ENCODE data around the gene FAT2.

FAT2 gene, protein sequence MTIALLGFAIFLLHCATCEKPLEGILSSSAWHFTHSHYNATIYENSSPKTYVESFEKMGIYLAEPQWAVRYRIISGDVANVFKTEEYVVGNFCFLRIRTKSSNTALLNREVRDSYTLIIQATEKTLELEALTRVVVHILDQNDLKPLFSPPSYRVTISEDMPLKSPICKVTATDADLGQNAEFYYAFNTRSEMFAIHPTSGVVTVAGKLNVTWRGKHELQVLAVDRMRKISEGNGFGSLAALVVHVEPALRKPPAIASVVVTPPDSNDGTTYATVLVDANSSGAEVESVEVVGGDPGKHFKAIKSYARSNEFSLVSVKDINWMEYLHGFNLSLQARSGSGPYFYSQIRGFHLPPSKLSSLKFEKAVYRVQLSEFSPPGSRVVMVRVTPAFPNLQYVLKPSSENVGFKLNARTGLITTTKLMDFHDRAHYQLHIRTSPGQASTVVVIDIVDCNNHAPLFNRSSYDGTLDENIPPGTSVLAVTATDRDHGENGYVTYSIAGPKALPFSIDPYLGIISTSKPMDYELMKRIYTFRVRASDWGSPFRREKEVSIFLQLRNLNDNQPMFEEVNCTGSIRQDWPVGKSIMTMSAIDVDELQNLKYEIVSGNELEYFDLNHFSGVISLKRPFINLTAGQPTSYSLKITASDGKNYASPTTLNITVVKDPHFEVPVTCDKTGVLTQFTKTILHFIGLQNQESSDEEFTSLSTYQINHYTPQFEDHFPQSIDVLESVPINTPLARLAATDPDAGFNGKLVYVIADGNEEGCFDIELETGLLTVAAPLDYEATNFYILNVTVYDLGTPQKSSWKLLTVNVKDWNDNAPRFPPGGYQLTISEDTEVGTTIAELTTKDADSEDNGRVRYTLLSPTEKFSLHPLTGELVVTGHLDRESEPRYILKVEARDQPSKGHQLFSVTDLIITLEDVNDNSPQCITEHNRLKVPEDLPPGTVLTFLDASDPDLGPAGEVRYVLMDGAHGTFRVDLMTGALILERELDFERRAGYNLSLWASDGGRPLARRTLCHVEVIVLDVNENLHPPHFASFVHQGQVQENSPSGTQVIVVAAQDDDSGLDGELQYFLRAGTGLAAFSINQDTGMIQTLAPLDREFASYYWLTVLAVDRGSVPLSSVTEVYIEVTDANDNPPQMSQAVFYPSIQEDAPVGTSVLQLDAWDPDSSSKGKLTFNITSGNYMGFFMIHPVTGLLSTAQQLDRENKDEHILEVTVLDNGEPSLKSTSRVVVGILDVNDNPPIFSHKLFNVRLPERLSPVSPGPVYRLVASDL (N-terminal part only)

DNA sequence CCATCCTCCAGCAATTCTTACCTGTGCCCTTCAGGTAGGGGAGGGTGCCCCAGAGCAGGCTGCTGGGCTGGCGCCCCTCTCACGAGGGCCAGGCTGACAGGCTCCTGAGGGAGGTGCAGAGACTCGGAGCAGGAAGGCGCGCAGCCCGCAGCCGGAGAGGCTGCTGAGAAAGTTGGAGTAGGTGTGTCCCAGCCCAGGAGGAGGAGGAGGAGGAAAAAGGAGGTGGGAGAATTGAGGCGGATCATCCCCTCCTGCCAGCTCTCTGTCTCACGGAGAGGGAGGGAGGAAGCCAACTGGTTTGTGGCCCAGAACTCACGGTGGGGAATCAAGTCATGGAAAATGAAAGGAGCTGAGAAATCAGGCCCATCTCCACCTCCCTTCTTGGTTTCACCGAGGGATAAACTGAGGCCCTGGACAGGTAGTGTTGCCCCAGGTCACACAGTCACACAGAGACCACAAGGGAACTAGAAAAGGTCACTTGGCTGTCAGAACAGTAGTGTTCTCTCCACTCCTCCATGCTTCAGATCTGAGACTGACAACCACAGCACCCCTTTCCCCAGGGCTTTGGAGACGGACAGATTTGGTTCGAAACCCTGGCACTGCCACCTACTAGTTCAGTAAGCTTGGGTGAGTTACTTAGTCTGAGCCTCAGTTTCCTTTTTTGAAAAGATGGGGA is at the start of gene FAT2:
Gene FAT2, minus strand, starts transcription at position 188 of the 676 bp plus-strand sequence. CDS start 22,400 bp downstream, outside the sequence.
- DNase-seq = no peak

DNA sequence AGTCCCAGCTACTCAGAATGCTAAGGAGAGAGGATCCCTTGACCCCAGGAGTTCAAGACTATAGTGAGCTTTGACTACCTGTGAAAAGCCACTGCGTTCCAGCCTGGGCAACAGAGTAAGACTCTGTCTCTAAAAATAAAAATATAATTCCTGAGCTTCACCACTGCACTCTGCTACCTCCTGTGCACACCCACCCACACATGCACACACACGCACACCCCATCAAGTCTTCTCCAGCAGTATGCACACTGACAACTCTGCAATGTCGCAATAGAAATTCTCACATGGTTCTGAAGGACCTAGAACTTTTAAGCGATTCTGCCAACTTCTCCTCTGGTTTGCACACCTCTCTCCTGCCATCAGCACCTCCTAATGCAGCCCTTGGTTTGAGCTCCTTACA is 47.5 kb upstream of the FAT2 start:
- DNase-seq = no peak

DNA sequence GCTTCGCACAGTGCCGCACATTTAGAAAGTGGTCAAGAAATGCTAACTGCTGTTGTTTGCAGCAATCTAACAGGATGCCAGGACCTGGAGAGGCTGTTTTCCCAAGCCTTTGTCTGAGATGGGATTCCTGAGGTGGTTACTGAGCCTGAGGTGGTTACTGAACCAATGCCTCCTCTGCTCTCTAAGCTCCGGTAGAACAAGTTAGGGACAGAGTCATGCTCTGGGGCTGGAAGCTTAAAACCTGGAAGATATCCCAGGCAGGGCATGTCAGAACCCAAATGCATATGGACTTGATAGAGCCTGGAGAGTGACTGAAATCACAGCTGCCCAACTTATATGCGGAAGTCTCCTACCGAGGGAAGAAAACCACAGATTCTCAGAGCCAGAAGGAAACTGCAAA is 46.5 kb upstream of the FAT2 start:
- DNase-seq = no peak

DNA sequence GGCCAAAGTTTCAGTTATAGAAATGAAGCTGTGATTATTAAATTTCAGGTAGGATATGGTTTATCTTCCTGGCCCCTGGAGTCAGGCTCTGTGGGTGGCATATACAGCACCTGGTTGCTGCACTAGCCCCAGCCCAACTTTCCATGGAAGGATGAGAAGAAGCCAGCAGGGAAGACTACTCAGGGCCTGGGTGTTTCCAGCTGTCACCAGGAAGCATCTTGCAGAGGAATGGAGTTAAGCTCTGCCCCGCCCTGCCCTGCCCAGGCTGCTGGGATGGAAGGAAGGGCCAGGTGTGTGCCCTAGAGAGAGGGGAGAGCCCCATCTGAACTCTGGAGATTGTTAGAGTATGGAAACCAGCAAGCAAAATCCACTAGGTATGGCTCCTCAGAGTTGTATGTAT is 42.8 kb upstream of the FAT2 start:
- no peak for DNase-seq

DNA sequence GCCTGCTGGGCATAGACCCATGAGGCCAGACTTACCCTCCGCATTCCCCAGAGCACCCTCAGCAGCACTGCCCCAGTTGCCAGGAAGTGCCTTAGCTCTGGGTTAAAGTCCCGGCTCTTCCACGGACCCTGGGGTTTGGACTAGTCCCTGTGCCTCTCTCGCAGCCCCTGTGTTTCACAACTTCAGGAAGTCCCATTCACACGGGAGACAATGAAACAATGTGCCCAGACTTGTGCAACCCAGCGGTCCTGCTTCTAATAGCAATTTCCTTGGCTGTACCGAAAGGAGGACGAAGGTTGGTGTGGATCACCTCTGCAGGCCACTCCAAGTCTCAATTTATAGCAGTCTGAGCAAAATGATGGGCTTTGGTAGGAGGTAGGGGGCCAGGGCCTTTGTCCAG is 41.8 kb upstream of the FAT2 start:
- no peak for DNase-seq

DNA sequence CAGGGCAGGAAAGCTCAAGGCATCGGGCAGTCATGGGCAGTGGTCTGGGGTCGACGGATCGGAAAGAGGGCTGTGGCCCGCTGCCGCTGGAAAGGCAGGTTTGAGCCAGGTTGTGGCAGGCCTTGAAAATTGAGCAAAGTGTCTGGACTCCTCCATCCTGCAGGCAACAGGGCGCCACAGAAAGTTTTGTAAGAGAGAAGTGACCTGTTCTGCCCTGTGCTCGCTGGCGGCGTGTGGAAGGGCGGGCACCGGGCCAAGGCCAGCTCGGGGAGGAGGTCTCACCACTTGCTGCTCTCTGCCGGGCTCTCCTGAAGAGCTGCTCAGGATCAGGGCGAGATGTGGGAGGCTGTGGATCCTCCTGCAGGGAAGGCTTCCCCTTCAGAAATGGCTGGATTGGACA is 41.4 kb upstream of the FAT2 start:
- no peak for DNase-seq

DNA sequence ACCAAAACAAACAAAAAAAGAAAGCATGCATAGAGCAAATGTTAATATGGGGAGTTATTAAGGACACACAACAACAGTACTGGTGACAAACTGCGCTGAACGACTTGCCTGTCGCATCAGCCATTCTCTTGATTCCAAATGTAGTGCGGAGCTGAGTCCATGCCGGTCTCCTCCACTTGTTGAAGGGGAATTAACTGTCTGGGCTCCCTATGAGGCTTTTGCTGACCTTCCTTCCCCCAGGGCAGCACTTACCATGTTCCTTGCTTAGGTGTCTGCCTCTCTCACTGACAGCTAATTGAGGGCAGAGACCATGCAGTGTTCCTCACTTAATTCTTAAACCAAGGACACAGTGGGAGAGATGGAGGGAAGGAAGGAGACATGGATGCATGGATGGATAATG is 40.8 kb upstream of the FAT2 start:
- DNase-seq = no peak

DNA sequence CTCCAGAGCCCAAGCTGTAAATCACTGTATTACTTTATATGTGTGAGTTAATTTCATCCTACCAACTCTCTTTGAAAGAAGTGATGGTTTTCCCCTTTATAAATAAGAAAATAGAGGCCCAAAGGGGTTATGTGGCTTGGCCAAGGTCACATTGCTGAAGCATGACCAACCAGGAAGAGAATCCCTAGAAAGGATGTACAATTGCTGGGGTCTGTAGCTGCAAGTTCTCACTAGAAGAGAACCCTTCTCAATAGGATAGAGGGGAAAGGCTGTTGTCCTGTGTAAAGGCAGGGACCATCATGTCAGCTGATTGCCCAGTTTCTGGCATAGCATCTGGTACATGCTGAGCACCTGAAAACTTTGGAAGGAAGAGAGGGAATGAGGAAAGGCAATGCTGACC is 39.0 kb upstream of the FAT2 start:
- DNase-seq = no peak

DNA sequence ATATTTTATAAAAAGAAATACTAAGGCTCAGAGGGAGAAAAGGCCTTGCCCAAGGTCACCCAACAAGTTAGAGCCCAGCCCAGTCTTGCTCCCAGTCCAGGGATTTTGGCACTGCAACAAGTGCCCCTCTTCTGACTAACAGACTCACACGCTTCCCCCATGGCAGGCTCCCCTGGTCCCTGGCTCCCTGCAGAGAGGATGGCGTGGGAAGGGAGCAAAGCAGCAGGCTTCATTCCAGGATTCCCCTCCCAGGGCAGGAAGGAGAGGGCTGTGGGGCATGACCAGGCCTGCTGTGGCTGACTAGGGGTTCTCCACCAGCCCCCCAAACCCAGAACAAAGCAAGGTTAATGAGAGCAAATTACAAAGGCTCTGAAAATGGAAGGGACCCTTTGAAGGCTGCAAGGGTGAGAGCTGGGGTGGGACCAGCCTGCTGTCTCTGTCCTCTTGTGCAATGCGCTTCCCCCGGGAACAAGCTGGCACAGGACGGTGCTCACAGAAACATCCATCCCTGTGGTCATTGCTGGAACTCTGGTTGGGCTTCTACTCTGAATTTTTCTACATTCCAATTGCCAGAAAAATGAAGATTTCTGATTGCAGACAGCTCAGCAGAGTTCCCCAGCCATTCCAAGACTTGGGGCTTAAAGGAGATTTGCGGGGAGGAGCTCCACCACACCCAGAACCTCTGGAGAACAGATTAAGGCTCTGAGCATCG is 37.1 kb upstream of the FAT2 start:
- no peak for DNase-seq

DNA sequence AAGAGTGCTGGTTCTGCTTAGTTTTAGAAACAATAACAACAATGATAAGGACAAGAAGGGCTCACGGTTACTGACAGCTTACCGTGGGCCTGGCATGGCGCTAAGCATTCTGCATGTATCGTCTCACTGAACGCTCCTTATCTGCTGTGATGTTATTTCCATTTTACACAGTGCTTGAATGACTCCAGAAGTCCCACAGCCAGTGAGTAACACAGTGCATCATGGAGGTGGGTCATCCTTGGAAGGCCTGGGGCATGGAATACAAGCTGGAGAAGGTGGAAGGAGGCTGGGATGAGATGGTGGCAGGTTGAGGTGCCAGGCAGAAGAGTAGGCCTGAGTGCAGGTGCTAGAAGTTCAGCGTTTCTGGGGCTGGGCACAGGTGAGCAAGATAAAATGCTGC is 36.5 kb upstream of the FAT2 start:
- DNase-seq = no peak

DNA sequence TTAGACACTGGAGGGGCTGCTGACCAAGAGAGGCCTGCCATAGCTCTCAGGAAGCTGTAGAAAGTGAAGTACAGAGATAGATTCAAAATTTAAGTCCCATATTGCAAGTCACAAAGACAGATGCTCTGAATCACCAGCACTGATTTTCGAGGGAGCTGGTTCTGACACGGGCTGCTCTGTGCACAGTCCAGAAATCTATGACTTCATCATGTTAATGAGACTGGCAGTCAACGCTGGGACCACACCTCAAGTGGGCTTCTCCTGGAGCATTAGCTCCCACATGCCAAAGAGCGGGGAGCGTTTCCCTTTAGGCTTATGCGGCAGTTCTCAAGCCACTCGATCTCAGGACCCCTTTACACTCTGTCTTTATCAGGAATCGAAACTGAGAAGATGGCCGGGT is 34.2 kb upstream of the FAT2 start:
- DNase-seq = no peak

DNA sequence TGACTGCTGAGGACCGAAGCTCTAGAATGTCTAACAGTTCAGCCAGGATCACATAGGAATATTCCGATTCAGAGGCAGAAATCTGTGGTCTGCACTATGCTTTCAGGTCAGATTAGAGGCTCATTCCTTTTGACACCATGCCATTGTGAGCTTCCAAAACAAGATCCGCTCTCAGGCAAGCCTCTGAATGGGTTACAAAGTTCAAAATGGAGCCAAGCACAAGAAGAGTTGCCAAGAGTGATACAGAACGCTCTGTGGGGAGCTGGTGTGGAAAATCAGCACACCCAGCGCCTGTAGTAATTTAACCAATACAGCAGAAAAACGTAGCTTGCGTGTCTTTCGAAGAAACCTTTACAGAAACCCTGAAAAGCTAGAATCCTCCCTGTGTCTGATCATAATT is 33.3 kb upstream of the FAT2 start:
- no peak for DNase-seq

DNA sequence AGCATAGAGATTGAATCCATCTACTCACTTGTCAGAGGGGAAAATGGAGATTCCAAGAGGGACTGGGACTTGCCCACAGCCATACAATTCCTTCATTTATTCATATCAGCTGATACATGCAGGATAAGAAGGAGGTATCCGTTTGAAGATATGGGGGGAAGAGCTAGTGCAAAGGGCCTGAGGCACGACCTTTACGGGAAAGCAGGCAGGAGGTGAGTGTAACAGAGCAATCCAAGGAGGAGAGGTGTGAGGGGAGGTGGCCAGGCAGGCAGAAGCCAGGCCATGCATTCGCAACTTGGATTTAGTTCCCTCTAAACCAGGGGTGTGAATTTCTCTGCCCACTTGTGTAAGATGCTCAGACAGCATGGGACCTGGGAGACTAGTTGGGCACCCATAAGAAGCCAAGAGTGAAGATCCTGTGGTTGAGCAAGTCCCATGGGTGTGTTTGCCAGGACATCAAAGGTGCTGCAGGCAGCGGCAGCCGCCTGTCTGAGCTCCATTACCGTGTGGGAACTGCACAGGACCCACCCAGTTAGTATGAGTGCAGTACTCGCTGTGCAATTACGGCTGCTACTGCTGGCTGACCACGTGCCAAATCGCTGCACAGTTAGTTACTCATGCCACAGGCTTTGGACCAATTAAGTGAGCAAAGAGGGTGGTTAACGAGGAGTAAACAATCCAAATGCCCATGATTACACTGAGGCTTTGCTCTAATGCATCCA is 31.4 kb upstream of the FAT2 start:
- DNase-seq = no peak

DNA sequence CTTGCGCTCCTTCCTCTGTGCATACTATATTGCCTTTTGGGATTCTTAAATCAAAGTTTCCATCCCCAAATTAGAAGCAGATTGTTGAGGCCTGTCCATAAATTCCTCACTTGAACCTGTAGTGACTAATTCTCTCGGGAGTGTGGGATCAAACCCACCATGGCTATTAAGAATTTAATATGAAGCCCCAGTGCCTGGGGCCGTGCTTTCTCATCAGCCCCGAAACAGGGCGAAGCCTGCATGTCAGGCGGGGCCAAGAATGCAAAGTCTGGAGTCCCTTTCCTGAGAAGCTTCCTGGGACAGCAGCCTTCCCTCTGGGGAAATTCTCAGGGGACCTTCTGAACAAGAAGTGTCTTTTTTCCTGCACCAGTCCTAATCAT is 29.3 kb upstream of the FAT2 start:
- DNase-seq = no peak

DNA sequence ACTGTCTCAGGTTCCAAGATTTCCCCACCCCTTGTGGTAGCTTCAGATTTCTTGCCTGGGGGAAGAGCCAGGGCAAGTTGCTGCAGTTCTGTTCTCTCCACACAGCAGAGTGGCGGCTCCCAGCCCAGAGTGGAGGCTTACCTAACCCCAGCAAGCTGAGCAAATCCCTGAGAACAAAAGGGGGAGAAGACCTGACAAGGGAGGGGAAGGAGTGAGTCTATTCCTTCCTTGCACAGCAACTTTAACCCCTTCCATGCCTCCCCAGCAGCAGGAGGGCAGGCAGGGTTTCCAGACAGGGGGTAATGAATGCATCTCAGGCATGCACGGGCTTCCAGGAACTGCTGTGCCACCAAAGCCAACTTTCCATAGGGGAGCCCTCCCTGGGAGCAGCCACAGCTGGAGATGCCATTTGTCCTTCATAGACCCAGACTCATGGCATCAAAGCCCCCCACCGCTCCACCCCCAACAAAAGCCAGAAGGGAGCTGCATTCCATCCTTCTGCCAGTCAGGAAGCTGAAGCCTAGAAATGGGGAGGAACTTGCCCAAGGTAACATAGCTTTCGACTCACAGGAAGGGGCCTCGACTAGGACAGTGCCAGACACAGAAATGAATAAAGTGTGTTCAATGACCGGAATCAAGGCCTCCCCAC is 28.8 kb upstream of the FAT2 start:
- no peak for DNase-seq

DNA sequence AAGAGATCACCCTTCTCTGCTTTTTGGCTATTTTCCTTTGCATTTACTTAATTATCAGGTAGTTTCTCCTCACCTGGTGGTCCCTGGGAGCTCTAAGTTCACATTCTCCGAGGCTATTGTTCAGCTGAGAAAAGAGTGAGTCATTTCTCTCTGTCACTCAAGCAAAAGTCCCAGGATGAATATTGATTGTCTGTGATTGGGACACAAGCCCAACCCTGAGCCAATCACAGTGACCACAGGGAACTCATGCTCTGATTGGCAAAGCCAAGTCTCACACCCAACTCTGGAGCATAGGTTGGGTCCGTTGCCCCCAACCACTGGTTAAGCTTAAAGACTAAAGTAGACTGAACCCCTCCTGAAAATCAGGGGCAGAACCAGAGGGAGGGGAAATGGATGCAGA is 27.8 kb upstream of the FAT2 start:
- DNase-seq = no peak

DNA sequence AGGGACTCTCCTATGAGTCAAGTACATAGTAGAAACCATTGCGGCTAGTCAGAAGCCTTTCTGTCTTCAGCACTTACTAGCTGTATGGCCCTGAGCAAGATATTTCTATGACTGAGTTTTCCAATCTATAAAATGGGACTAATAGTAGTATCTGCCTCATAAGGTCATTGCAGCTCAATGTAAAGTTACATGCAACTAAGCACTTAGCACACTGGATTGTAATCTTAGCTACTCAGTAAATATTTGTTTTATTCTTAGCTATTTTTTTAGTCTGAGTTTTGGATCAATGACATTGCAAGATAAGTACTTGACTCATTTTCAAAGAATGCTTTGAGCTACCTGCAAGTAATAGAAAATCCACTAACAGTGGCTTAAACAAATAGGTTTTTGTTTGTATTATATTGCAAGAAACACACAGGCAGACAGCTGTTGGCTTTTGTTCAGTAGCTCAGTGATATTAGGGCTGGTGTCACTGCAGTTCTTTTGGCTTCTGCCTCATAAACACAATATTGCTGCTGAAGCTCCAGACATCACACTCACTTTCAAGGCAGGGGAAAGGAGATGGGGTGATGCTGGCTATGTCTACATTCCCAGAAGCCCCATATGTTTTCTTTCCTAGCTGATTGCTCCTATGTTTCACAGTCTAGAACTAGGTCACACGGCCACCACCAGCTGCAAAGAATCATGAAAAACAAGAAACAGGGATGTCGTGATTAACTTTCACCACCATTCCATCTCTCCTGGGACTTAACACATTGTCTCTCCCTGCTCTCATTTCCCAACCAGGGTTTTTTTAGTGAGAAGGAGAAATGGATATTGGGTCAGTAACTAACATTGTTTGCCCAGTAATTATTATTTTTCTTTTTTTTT is 26.9 kb upstream of the FAT2 start:
- no peak for DNase-seq

DNA sequence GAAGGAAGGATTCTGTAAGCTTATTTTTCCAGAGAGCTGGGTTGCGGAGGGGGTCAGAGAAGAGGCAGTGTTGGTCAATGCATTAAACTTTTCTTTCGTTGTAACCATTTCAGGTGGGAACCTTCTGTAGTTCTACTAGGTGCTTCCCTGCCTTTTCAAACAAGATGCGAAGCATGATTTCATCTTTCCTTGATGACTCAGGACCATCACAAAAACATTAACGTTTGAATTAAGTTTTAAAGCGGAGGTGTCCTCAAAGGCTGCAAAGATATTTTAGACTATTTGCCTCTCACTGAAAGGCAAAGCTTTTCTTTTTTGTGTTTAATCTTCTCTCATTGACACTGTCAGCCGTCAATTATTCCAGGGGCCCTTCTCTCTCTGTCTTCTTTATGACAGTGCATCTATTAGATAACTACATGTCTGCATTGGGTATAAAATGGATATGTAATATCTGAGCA is 26.3 kb upstream of the FAT2 start:
- no peak for DNase-seq

DNA sequence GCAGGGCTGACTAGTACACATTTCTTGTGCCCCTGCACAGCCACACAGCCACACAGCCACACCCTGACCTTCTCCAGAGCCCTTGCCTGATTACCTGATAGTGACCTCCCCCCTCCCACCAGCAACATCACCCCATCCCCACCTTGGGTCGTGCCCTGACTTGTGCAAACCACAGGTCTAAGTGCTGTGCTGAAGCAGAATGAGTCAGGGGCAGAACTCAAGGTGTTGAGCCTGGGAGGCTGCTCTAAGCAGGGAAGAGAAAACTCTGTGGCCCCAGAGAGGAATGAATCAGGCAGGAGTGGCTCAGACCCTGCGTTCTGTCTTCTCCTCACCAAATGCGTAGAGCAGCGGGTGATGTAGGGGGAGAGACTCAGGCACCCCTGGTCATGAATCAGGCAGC is 24.3 kb upstream of the FAT2 start:
- peak in 1 of 2 experiments; percentile 30 for DNase-seq

DNA sequence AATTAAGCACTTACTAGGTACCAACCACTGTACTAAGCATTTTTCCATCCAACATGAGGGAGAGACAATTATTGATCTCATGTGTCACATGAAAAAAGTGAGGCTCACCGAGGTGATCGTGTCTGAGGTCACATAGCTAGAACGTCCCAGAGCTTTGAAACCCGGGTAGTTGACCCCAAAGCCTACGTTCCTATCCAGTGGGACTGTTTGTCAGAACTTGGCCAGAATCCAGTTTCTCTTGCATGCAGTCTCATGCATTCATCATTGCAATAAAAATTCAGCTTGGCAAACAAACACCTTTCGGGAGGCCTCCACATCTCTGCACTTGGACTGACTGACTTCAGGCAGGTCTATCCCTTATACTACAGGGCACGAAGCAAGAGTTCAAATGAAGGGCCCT is 23.4 kb upstream of the FAT2 start:
- no peak for DNase-seq

Measured in activated T-cell treated with anti-CD3 and anti-CD28 coated beads, Interleukin-2, amount 50 U/mL, for 48 hours (primary cell).